Calu3 (cell line): ENCODE data around the gene ZNF710. TPM values are rescaled to one million over a fixed set of nuclear protein-coding genes. Genes with fewer than 3 reads are reported as not detected.

Experiments
- BruUV-seq: library from RNA; stranded (reverse); fragments of 400-500 nt; replicated peaks from 2 replicates; lab custom pipeline; 2021; lab: Mats Ljungman, UMichigan
- CTCF ChIA-PET: fragments of 300-600 bp; sonication (Branson Sonifier 250); formaldehyde crosslinking; loops from one replicate; lab custom pipeline; 2022; ENCODE audit warnings: antibody characterized with exemption; lab: Charles Lee
- DNase-seq: peaks from one replicate; pipeline ENCODE4 v3.0.0; 2022
- H3K27ac Mint-ChIP-seq: one replicate; pipeline ENCODE4 v1.8.0; 2022; ENCODE audit warnings: mixed read lengths; ENCODE audit not compliant: unreplicated experiment
- H3K27me3 Mint-ChIP-seq: one replicate; pipeline ENCODE4 v1.8.0; 2022; ENCODE audit warnings: mixed read lengths; ENCODE audit not compliant: unreplicated experiment
- H3K36me3 Mint-ChIP-seq: one replicate; pipeline ENCODE4 v1.8.0; 2022; ENCODE audit warnings: mild to moderate bottlenecking, moderate library complexity, mixed read lengths; ENCODE audit not compliant: insufficient read depth, unreplicated experiment
- H3K4me1 Mint-ChIP-seq: one replicate; pipeline ENCODE4 v1.8.0; 2022; ENCODE audit warnings: mild to moderate bottlenecking, low read depth, mixed read lengths; ENCODE audit not compliant: unreplicated experiment
- H3K4me3 Mint-ChIP-seq: one replicate; pipeline ENCODE4 v1.8.0; 2022; ENCODE audit warnings: mild to moderate bottlenecking, low read depth, moderate library complexity, mixed read lengths; ENCODE audit not compliant: unreplicated experiment
- H3K9me3 Mint-ChIP-seq: one replicate; pipeline ENCODE4 v1.8.0; 2022; ENCODE audit warnings: low read depth, mixed read lengths; ENCODE audit not compliant: unreplicated experiment
- CTCF ChIP-seq: fragments of 200-600 bp; IDR thresholded peaks from one replicate; pipeline ENCODE4 v1.8.0; 2022; ENCODE audit warnings: antibody characterized with exemption; ENCODE audit not compliant: unreplicated experiment
- intact Hi-C: fragments of 100-400 bp; cut with micrococcal nuclease; formaldehyde crosslinking; loops from one replicate; pipeline ENCODE4 v1.10.0; 2022; ENCODE audit not compliant: unreplicated experiment
- total RNA-seq: library from RNA; stranded (reverse); gene quantifications from 2 replicates; pipeline ENCODE4 v1.2.3, GENCODE V29; 2022

The ZNF710 gene
- total RNA-seq, 1 experiment from 2014 or later = 15.4 TPM

DNA sequence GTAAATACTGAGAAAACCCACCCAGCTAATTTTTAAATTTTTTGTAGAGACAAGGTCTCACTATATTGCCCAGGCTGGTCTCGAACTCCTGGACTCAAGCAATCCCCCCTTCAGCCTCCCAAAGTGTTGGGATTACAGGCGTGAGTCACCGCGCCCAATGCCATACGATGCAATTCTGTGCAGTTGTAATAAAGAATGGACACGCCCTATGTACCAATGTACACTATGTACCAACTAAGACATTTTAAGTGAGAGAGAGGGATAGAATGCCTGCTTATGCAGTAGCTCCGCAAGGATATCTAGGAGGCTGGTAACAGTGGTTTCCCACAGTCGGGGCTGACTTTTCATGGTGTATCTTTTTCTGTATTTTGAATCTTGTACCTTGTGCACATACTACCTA lies 14.6 kb downstream of the ZNF710 start:
- intact Hi-C loops = no loop called here
- no peak for DNase-seq
- H3K27me3 Mint-ChIP-seq = no peaks in the 10 kb centered on the region
- no peak overlapping the region for H3K4me3 Mint-ChIP-seq
- H3K27ac Mint-ChIP-seq = no peak overlapping the region
- BruUV-seq = no TSS peak
- H3K9me3 Mint-ChIP-seq = peaks cover 3% of the 10 kb centered on the region
- H3K36me3 Mint-ChIP-seq = no peaks in the 10 kb centered on the region
- H3K4me1 Mint-ChIP-seq = no peaks in the 10 kb centered on the region
- CTCF ChIA-PET = interaction anchor here (0.6 kb wide), 1 partner anchor 34 kb away, joined by 3 read pairs; no protein-coding TSS in a partner anchor
- TF ChIP-seq CTCF = no peak

- CTCF ChIA-PET = no interaction called here
- Mint-ChIP-seq H3K27me3 (no peaks in the 10 kb centered on the region), H3K4me3 (no peak overlapping the region), H3K4me1 (no peaks in the 10 kb centered on the region), H3K36me3 (no peaks in the 10 kb centered on the region), H3K9me3 (peaks cover 3% of the 10 kb centered on the region), H3K27ac (no peak overlapping the region)
- no peak for TF ChIP-seq CTCF
- intact Hi-C loops = no loop called here
- DNase-seq = no peak
- BruUV-seq = no TSS peak
Observed at GRCh38 chr15:90016721-90017120, 15.6 kb downstream of the ZNF710 start.

DNA sequence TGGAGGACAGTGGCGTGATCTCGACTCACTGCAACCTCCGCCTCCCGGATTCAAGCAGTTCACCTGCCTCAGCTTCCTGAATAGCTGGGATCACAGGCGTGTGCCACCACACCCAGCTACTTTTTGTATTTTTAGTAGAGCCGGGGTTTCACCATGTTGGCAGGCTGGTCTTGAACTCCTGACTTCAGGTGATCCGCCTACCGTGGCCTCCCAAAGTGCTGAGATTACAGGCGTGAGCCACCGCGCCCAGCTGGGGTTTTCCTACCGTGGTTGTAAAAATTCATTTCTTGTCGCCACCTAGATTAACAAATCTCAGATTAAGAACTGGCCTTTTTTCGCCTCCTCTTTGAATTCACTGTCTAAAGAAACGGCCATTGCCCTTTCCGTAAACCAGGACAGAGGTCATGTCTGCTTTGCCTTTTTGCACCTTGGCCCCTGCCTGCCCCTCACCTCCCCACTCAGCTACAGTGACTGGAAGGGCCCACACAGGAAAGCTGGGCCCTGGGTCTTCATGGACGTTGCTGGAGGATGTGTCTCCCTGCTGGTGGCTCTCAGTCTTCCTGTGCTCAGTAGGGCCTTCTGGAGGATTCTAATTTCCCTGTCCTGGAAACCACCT lies 17.2 kb downstream of the ZNF710 start:
- Mint-ChIP-seq H3K36me3 (no peaks in the 10 kb centered on the region), H3K27me3 (no peaks in the 10 kb centered on the region), H3K9me3 (peaks cover 3% of the 10 kb centered on the region), H3K4me1 (no peaks in the 10 kb centered on the region), H3K4me3 (no peak overlapping the region), H3K27ac (no peak overlapping the region)
- CTCF ChIA-PET = no interaction called here
- TF ChIP-seq CTCF = no peak
- DNase-seq = no peak
- intact Hi-C loops = no loop called here
- no TSS peak for BruUV-seq

GRCh38 chr15:90019611-90020010 lies 18.5 kb downstream of the ZNF710 start:
- Mint-ChIP-seq H3K4me3 (no peak overlapping the region), H3K9me3 (no peaks in the 10 kb centered on the region), H3K27me3 (no peaks in the 10 kb centered on the region), H3K27ac (no peak overlapping the region), H3K4me1 (no peaks in the 10 kb centered on the region), H3K36me3 (no peaks in the 10 kb centered on the region)
- no TSS peak for BruUV-seq
- TF ChIP-seq CTCF = no peak
- no peak for DNase-seq
- CTCF ChIA-PET = interaction anchor here (0.7 kb wide), 1 partner anchor 56 kb away, joined by 4 read pairs; no protein-coding TSS in a partner anchor
- intact Hi-C loops = no loop called here
